GM15510 (cell line): ENCODE measurements around the gene ARL14EPL.

Experiments used
- POLR2A ChIP-seq: IDR thresholded peaks from 3 replicates; pipeline ENCODE4 v1.6.1; 2011; ENCODE audit warnings: borderline replicate concordance; ENCODE audit not compliant: insufficient read length; ENCODE audit errors: extremely low read depth

The ARL14EPL gene

GRCh38 chr5:116035123-116035522 lies 2.9 kb downstream of the ARL14EPL start:
- no peak for TF ChIP-seq POLR2A

- TF ChIP-seq POLR2A, result no peak
Observed at GRCh38 chr5:116037236-116037822, 5.1 kb downstream of the ARL14EPL start.

- no peak for TF ChIP-seq POLR2A
Observed at GRCh38 chr5:116038817-116039216, 6.5 kb downstream of the ARL14EPL start.

- TF ChIP-seq POLR2A, result no peak
Observed at GRCh38 chr5:116042375-116042774, 10.1 kb downstream of the ARL14EPL start.

- no peak for TF ChIP-seq POLR2A
Observed at GRCh38 chr5:116044073-116044472, 11.8 kb downstream of the ARL14EPL start.

GRCh38 chr5:116045821-116046220 lies 13.5 kb downstream of the ARL14EPL start:
- no peak for TF ChIP-seq POLR2A

GRCh38 chr5:116046261-116046660 lies 14.0 kb downstream of the ARL14EPL start:
- TF ChIP-seq POLR2A, result no peak

- TF ChIP-seq POLR2A, result no peak
Observed at GRCh38 chr5:116046823-116047222, 14.6 kb downstream of the ARL14EPL start.

GRCh38 chr5:116058346-116058936 lies 26.2 kb downstream of the ARL14EPL start:
- no peak for TF ChIP-seq POLR2A

GRCh38 chr5:116062352-116062751 lies 30.1 kb downstream of the ARL14EPL start:
- TF ChIP-seq POLR2A, result no peak

- TF ChIP-seq POLR2A, result no peak
Observed at GRCh38 chr5:116063950-116064349, 31.7 kb downstream of the ARL14EPL start.

- TF ChIP-seq POLR2A, result no peak
Observed at GRCh38 chr5:116068028-116068632, 35.9 kb downstream of the ARL14EPL start.

GRCh38 chr5:116071211-116071610 lies 38.9 kb downstream of the ARL14EPL start:
- no peak for TF ChIP-seq POLR2A

- no peak for TF ChIP-seq POLR2A
Observed at GRCh38 chr5:116075191-116075831, 43.0 kb downstream of the ARL14EPL start.

- no peak for TF ChIP-seq POLR2A
Observed at GRCh38 chr5:116076496-116076895, 44.2 kb downstream of the ARL14EPL start.

GRCh38 chr5:116078199-116078598 lies 45.9 kb downstream of the ARL14EPL start:
- no peak for TF ChIP-seq POLR2A

- no peak for TF ChIP-seq POLR2A
Observed at GRCh38 chr5:116084287-116084691, 52.0 kb downstream of the ARL14EPL start.
